Neural progenitor cell (in vitro differentiated cells): ENCODE measurements around the gene PNCK. TPM values are rescaled to one million over a fixed set of nuclear protein-coding genes. Genes with fewer than 3 reads are reported as not detected.
A peak's percentile ranks its signal among the peaks of the same experiment; 100 is the strongest.

Experiments
- DNase-seq: peaks from one replicate; pipeline ENCODE4 v3.0.0-alpha.2; 2016; ENCODE audit warnings: low spot score
- H2AFZ ChIP-seq: fragments of 200-600 bp; sonication (generic); replicated peaks from 2 replicates; pipeline ENCODE4 v1.6.1; 2016; ENCODE audit warnings: antibody characterized with exemption
- H3F3A ChIP-seq: fragments of 200-600 bp; sonication (generic); 2 replicates; pipeline ENCODE4 v1.6.1; 2016; ENCODE audit warnings: antibody characterized with exemption, low read depth
- H3K27ac ChIP-seq: fragments of 200-600 bp; sonication (generic); 2 replicates; pipeline ENCODE4 v1.5.1; 2016; ENCODE audit warnings: mild to moderate bottlenecking
- H3K27me3 ChIP-seq: fragments of 200-600 bp; sonication (generic); 2 replicates; pipeline ENCODE4 v1.6.1; 2016; ENCODE audit warnings: mild to moderate bottlenecking, moderate library complexity
- H3K36me3 ChIP-seq: fragments of 200-600 bp; sonication (generic); 2 replicates; pipeline ENCODE4 v1.5.1; 2016
- H3K4me1 ChIP-seq: fragments of 200-600 bp; sonication (generic); 2 replicates; pipeline ENCODE4 v1.6.1; 2016; ENCODE audit warnings: mixed run types
- H3K4me2 ChIP-seq: fragments of 200-600 bp; sonication (generic); 2 replicates; pipeline ENCODE4 v1.6.1; 2016
- H3K4me3 ChIP-seq: fragments of 200-600 bp; sonication (generic); 2 replicates; pipeline ENCODE4 v1.5.1; 2016
- H3K79me2 ChIP-seq: fragments of 200-600 bp; sonication (generic); 2 replicates; pipeline ENCODE4 v1.6.1; 2016; ENCODE audit warnings: low read depth
- H3K9ac ChIP-seq: fragments of 200-600 bp; sonication (generic); 2 replicates; pipeline ENCODE4 v1.6.1; 2016
- H3K9me3 ChIP-seq: fragments of 200-600 bp; sonication (generic); 2 replicates; pipeline ENCODE4 v1.5.1; 2016; ENCODE audit warnings: low read depth
- H4K20me1 ChIP-seq: fragments of 200-600 bp; sonication (generic); 2 replicates; pipeline ENCODE4 v1.6.1; 2016; ENCODE audit warnings: low read depth
- H3K27ac Mint-ChIP-seq: 3 replicates; pipeline ENCODE4 v1.8.0; 2021; ENCODE audit warnings: mixed read lengths
- H3K27me3 Mint-ChIP-seq: 2 replicates; pipeline ENCODE4 v1.8.0; 2022; ENCODE audit warnings: low read depth, mild to moderate bottlenecking, inconsistent platforms, moderate library complexity, mixed read lengths; ENCODE audit not compliant: insufficient read depth
- H3K36me3 Mint-ChIP-seq: 3 replicates; pipeline ENCODE4 v1.8.0; 2021; ENCODE audit warnings: mixed read lengths
- H3K4me1 Mint-ChIP-seq: 3 replicates; pipeline ENCODE4 v1.8.0; 2021; ENCODE audit warnings: mixed read lengths
- H3K4me3 Mint-ChIP-seq: 3 replicates; pipeline ENCODE4 v1.8.0; 2021; ENCODE audit warnings: mild to moderate bottlenecking, moderate library complexity, mixed read lengths
- H3K9me3 Mint-ChIP-seq: 3 replicates; pipeline ENCODE4 v1.8.0; 2020; ENCODE audit warnings: mixed read lengths
- EZH2 ChIP-seq: fragments of 200-600 bp; sonication (generic); IDR thresholded peaks from 2 replicates; pipeline ENCODE4 v1.6.1; 2017; ENCODE audit warnings: antibody characterized with exemption, mild to moderate bottlenecking, moderate library complexity
- EZH2phosphoT487 ChIP-seq: fragments of 200-600 bp; sonication (generic); IDR thresholded peaks from 2 replicates; pipeline ENCODE4 v1.6.1; 2017; ENCODE audit warnings: antibody characterized with exemption
- total RNA-seq: library from RNA; depleted of rRNA; stranded (reverse); fragments of >200 nt; gene quantifications from 2 replicates; pipeline ENCODE4 v1.2.3, GENCODE V29; 2015; ENCODE audit warnings: low replicate concordance
- TF ChIP-seq, protein P1 (sequence below): fragments of 200-600 bp; sonication (generic); IDR thresholded peaks from 2 replicates; pipeline ENCODE4 v1.5.1; 2017; ENCODE audit warnings: antibody characterized with exemption, mild to moderate bottlenecking

PNCK gene
- total RNA-seq, 1 donor from 2014 or later = 19.7 TPM

DNA sequence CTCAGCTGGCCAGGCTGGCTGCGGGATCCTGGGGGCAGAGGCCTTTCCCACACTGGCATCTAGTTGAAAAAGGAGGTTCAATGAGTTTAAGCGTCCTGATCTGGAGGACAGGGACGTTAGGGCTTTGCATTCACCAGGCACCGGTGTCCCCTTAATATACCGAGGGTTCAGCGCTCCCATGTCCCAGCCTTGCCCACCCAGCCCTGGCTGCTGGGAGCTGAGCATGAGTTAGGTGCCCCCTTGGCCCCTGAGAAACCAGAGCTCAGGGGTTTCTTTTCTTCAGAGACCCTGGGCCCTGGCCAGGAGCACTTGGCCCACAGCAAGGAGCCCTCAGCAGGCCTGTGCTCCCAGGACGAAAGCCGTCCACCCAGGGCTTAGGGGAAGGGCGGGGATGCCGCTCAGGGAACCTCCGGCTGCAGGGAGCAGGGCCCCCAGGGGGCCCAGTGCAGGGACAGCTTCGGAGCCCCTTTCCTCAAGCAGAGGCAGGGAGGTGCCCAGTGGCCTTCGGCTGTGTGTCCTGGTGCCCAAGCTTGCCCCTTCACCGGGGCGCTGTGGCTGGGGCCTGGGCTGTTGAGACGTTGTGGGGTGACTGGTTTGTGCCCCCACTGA, 47.5 kb downstream of the PNCK start:
- Mint-ChIP-seq H3K27ac (no peak overlapping the region), H3K36me3 (no peaks in the 10 kb centered on the region), H3K4me3 (no peak overlapping the region), H3K4me1 (no peaks in the 10 kb centered on the region), H3K9me3 (peaks cover 39% of the 10 kb centered on the region), H3K27me3 (peaks cover 7% of the 10 kb centered on the region)
- H3K4me3 ChIP-seq = no peak overlapping the region
- TF ChIP-seq EZH2 (no peak), EZH2phosphoT487 (no peak)
- TF ChIP-seq, protein P1, sequence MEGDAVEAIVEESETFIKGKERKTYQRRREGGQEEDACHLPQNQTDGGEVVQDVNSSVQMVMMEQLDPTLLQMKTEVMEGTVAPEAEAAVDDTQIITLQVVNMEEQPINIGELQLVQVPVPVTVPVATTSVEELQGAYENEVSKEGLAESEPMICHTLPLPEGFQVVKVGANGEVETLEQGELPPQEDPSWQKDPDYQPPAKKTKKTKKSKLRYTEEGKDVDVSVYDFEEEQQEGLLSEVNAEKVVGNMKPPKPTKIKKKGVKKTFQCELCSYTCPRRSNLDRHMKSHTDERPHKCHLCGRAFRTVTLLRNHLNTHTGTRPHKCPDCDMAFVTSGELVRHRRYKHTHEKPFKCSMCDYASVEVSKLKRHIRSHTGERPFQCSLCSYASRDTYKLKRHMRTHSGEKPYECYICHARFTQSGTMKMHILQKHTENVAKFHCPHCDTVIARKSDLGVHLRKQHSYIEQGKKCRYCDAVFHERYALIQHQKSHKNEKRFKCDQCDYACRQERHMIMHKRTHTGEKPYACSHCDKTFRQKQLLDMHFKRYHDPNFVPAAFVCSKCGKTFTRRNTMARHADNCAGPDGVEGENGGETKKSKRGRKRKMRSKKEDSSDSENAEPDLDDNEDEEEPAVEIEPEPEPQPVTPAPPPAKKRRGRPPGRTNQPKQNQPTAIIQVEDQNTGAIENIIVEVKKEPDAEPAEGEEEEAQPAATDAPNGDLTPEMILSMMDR = no peak
- H3K4me1 ChIP-seq = no peaks in the 10 kb centered on the region
- H3K27me3 ChIP-seq = no peaks in the 10 kb centered on the region
- no peak overlapping the region for H3K9ac ChIP-seq
- DNase-seq = no peak
- H3K27ac ChIP-seq = no peak overlapping the region
- no peaks in the 10 kb centered on the region for H3K9me3 ChIP-seq
- H2AFZ ChIP-seq = no peak overlapping the region
- no peak overlapping the region for H3K4me2 ChIP-seq
- H4K20me1 ChIP-seq = no peaks in the 10 kb centered on the region
- H3K79me2 ChIP-seq = no peaks in the 10 kb centered on the region
- no peaks in the 10 kb centered on the region for H3K36me3 ChIP-seq
- H3F3A ChIP-seq = no peaks in the 10 kb centered on the region

DNA sequence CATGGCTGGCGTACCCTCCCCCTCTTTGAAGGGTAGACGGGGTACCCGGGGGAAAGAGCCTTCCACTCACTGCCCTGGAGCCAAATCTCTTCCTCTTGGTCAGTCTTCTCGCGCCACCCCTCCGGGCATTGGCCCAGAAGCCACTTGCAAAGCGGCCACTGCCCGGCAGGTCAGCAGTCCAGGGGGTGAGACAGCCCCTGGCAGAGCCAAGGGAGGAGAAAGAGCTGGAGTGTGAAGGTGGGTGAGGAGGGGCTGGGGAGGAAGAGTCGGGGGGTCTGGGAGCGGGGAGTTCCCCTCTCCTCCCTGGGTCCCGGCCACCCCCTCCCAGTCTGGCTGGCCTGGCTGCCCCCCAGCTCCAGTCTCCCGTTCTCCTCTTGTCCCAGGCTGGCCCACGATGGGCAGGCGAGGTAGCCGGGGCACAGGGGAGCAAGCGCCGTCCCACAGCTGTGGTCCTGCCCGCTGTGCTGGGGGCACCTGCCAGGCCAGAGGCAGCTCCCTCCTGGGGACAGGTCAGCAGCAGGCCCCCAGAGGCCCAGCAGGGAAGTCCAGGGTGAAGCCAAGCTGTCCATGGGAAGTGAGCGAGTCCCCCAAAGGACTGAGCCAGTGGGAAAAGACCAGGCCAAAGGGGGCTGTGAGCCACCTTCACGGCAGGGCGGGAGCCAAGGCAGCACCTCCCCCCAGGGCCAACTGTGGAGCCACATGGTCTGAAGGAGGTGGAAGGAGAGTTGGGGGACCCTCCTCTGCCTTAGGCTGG, 48.2 kb downstream of the PNCK start:
- TF ChIP-seq, protein P1 = no peak
- no peak for DNase-seq
- Histone ChIP-seq H3K79me2 (no peaks in the 10 kb centered on the region), H3K4me2 (no peak overlapping the region), H3K27ac (no peak overlapping the region), H4K20me1 (no peaks in the 10 kb centered on the region), H3K9me3 (peaks cover 3% of the 10 kb centered on the region), H3K36me3 (no peaks in the 10 kb centered on the region), H2AFZ (no peak overlapping the region), H3K9ac (no peak overlapping the region), H3K4me3 (no peak overlapping the region), H3K4me1 (no peaks in the 10 kb centered on the region), H3F3A (no peaks in the 10 kb centered on the region), H3K27me3 (no peaks in the 10 kb centered on the region)
- Mint-ChIP-seq H3K4me3 (no peak overlapping the region), H3K9me3 (peaks cover 33% of the 10 kb centered on the region), H3K27me3 (peaks cover 4% of the 10 kb centered on the region), H3K36me3 (no peaks in the 10 kb centered on the region), H3K27ac (no peak overlapping the region), H3K4me1 (no peaks in the 10 kb centered on the region)

DNA sequence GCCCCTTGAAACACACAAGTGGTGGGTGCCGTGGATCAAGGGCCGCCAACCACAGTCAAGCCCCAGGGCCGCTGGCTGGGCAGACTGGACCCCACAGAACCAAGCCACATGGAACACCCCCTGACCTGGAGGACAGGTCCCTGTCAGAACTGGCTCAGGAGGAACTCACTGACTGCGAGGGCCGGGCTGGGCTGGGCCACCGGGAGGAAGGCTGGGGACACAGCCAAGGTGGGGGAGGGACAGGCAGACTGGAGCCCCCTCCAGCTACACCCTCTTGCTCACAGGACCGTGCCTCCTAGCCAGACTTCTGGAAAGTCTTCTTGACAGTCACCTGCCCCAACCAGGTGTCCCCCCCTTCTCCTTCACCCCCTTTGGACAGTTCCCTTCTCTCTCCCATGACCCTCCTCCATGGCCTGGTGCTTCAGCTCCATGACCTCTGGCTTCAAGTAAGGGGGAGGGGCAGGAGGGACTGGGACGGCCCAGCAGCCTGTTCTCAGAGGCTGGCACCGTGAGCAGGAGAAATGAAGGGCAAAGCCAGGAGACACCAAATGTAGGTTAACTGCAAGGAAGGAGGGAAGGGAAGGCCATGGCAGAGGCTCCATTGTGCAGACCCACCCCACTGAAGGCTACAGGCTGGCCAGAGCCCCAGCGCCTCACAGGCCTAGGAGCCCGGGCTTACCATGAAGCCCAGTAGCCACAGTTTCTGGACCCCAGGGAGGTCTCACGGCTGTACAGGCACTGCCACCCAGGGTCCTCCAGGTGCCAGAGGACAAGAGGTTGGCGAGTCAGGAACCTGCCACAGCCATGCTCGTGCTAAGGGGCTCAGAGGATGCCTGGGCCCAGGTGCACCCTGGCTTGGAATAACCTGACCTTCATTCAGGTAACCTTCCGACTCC, 49.2 kb downstream of the PNCK start:
- no peak overlapping the region for H3K4me3 Mint-ChIP-seq
- peak overlapping the region; percentile 79 for H3K27ac Mint-ChIP-seq
- Histone ChIP-seq H2AFZ (no peak overlapping the region), H3K27me3 (no peaks in the 10 kb centered on the region), H3K36me3 (no peaks in the 10 kb centered on the region), H3K4me1 (no peaks in the 10 kb centered on the region), H3K9me3 (peaks cover 3% of the 10 kb centered on the region), H3K4me3 (no peak overlapping the region), H3F3A (no peaks in the 10 kb centered on the region), H3K4me2 (no peak overlapping the region), H4K20me1 (no peaks in the 10 kb centered on the region), H3K79me2 (no peaks in the 10 kb centered on the region), H3K27ac (no peak overlapping the region), H3K9ac (no peak overlapping the region)
- peaks cover 30% of the 10 kb centered on the region for H3K9me3 Mint-ChIP-seq
- TF ChIP-seq, protein P1 = no peak
- TF ChIP-seq EZH2phosphoT487 (no peak), EZH2 (no peak)
- H3K27me3 Mint-ChIP-seq = peaks cover 4% of the 10 kb centered on the region
- DNase-seq = no peak
- no peaks in the 10 kb centered on the region for H3K36me3 Mint-ChIP-seq
- no peaks in the 10 kb centered on the region for H3K4me1 Mint-ChIP-seq
